Nephron (organoid): ENCODE results near the gene ANKRD24.

Source experiments
- H3K27ac Mint-ChIP-seq, 3 experiments: 2 replicates each; pipeline ENCODE4 v1.8.0; 2020; ENCODE audit warnings: mixed read lengths in 3 of 3, mild to moderate bottlenecking in 2 of 3, moderate library complexity in 1 of 3
- H3K27me3 Mint-ChIP-seq: 2 replicates; pipeline ENCODE4 v1.8.0; 2021; ENCODE audit warnings: low read depth, mild to moderate bottlenecking, moderate library complexity, mixed read lengths
- H3K36me3 Mint-ChIP-seq: 2 replicates; pipeline ENCODE4 v1.8.0; 2020; ENCODE audit warnings: low read depth, mixed read lengths
- H3K4me1 Mint-ChIP-seq: 2 replicates; pipeline ENCODE4 v1.8.0; 2020; ENCODE audit warnings: mixed read lengths
- H3K4me3 Mint-ChIP-seq, 3 experiments: 2 replicates each; pipeline ENCODE4 v1.8.0; 2020; ENCODE audit warnings: mild to moderate bottlenecking in 3 of 3, mixed read lengths in 3 of 3, moderate library complexity in 2 of 3
- H3K9me3 Mint-ChIP-seq: 2 replicates; pipeline ENCODE4 v1.8.0; 2020; ENCODE audit warnings: mixed read lengths
- TF ChIP-seq, protein P1 (sequence below), 3 experiments: fragments of 200-600 bp; sonication (generic); IDR thresholded peaks; one replicate each; pipeline ENCODE4 v1.5.0; 2021; ENCODE audit warnings: antibody characterized with exemption in 3 of 3; ENCODE audit not compliant: unreplicated experiment in 3 of 3

ANKRD24 gene

DNA sequence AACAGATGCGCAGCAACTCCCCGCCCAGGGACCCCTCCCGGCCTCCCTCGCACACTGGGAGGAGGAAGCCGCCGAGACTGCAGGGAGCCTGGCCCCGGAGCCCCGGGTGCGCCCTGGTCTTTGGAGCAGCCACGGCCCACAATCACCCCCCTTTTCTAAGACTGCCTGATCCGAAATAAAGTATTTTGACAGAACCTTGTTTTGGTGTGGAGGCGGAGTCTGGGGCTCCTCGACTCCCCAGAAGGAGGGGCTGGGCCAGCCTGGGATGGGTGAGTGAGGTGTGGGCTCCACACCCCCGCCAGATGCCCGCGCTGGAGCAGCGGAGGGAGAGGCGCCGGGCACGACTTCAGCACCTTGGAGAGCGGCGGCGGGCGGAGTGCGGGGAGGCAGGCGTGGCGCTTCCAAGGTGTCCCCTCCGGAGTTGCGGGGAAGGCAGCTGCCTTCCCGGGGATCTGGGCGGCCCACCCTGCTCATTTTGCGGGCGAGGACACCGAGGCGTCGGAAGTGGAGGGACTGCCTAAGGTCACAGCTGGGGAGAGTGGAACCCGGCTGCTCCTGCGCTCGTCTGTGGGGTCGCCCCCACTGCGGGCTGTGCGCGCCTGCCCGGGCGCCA, 9.5 kb upstream of the ANKRD24 start:
- Mint-ChIP-seq H3K27me3 (peaks cover 30% of the 10 kb centered on the region), H3K4me3 (no peak overlapping the region), H3K36me3 (peaks cover 3% of the 10 kb centered on the region), H3K9me3 (no peaks in the 10 kb centered on the region), H3K27ac (no peak overlapping the region), H3K4me1 (no peaks in the 10 kb centered on the region)
- TF ChIP-seq, protein P1, sequence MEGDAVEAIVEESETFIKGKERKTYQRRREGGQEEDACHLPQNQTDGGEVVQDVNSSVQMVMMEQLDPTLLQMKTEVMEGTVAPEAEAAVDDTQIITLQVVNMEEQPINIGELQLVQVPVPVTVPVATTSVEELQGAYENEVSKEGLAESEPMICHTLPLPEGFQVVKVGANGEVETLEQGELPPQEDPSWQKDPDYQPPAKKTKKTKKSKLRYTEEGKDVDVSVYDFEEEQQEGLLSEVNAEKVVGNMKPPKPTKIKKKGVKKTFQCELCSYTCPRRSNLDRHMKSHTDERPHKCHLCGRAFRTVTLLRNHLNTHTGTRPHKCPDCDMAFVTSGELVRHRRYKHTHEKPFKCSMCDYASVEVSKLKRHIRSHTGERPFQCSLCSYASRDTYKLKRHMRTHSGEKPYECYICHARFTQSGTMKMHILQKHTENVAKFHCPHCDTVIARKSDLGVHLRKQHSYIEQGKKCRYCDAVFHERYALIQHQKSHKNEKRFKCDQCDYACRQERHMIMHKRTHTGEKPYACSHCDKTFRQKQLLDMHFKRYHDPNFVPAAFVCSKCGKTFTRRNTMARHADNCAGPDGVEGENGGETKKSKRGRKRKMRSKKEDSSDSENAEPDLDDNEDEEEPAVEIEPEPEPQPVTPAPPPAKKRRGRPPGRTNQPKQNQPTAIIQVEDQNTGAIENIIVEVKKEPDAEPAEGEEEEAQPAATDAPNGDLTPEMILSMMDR (IDR thresholded peaks at IDR 0.05; ENCODE audit: unreplicated experiment in 3 of 3), result no peak

DNA sequence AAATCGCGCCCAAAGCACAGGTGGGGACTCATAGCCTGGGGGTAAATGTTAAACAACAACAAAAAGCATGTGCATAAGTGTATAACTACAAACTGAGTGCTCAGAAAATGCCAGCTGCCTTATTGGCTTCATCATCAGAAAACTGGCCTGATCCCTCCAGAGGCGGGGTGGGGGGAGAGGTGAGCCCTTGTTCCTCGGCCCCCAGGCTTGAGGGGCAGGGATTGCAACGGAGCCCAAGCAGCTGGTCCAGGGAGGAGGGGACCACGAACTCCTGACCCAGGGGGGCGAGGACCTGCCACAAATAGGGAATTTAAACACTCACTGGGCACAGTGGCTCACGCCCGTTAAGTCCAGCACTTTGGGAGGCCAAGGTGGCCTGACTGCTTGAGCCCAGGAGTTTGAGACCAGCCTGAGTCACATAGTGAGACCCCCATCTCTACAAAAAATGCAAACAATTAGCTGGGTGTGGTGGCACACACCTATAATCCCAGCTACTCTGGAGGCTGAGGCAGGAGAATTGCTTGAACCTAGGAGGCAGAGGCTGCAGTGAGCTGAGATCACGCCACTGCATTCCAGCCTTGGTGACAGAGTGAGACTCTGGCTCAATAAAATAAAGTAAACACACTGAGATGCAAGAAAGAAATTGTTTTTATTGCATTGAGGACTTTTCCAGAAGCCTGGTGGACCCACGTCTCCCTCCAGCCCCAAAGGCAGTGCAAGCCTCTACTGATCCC, 8.8 kb upstream of the ANKRD24 start:
- Mint-ChIP-seq H3K4me3 (no peak overlapping the region), H3K27ac (no peak overlapping the region), H3K9me3 (no peaks in the 10 kb centered on the region), H3K27me3 (peaks cover 23% of the 10 kb centered on the region), H3K36me3 (peaks cover 4% of the 10 kb centered on the region), H3K4me1 (no peaks in the 10 kb centered on the region)
- TF ChIP-seq, protein P1 (IDR thresholded peaks at IDR 0.05; ENCODE audit: unreplicated experiment in 3 of 3), result no peak

DNA sequence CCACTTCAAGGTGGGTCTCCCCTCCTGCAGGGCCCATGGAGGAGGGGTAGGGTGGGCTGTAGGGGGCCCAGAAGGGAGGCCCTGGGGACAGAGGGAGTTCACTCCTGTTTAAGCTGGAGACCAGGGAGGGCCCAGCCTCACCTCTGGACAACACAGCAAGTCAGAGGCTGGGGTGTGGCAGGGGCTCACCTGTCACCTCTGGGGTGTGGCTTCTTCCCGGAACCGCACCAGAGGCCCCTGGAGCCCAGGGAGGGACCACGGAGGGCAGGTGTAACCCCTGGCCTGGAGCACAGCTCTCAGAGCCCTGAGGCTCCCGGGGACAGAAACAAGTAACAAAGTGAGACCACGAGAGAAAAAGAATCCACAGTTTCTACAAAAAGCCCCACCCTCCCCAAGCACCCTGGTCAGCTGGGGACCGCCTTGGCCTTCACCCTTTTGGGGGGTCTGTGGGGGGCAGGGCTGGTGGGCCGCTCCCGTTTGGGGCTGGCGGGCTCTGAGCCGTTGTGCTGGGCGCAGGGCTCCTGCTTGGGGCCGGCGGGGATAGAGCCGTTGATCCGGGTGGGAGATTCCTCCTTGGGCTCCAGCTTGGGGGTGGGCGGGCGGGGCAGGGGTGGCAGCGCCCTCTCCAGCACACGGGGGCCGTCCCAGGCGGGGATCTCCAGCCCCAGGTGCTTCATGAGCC, 8.1 kb upstream of the ANKRD24 start:
- peaks cover 17% of the 10 kb centered on the region for H3K27me3 Mint-ChIP-seq
- peaks cover 11% of the 10 kb centered on the region for H3K36me3 Mint-ChIP-seq
- TF ChIP-seq, protein P1 (IDR thresholded peaks at IDR 0.05; ENCODE audit: unreplicated experiment in 3 of 3), result no peak
- no peak overlapping the region for H3K27ac Mint-ChIP-seq
- no peak overlapping the region for H3K4me3 Mint-ChIP-seq
- no peaks in the 10 kb centered on the region for H3K4me1 Mint-ChIP-seq
- H3K9me3 Mint-ChIP-seq, result no peaks in the 10 kb centered on the region

DNA sequence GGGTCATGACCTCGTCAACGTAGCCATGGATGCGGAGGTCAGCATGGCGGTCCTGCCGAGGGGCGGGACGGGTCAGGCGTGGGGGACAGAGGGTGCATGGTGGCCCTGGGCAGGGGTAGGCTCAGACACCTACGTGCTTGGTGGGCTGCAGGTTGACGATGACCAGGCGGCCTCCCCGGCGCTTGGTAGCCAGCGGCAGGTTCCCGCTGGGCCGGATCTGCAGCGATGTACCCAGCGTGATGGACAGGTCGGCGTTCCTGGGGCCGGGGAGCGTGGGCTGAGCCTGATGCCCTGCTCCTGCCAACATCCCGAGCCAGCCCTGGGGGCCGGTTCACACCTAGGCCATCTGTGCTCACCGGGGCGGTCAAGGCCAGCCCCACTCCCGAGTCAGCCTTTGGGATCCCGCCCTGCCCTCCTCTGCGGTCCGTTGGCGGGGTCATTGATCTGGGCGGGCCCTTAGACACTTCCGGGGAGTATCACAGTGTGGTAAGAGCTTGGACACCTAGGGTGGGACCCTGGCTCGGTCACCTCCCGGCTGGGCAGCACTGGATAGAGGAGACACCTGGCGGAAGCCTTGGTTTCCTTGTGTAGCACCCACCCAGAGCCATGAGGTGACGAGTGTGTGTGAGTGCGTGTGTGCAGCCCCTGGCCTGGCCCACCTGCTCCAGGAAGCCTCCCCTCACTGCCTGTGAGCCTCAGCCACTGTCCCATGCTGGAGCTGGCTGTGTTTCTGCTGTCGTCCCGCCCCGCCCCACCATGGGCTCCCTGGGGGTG, 7.4 kb upstream of the ANKRD24 start:
- Mint-ChIP-seq H3K4me3 (no peak overlapping the region), H3K27ac (no peak overlapping the region), H3K36me3 (peaks cover 19% of the 10 kb centered on the region), H3K4me1 (no peaks in the 10 kb centered on the region), H3K27me3 (peaks cover 14% of the 10 kb centered on the region), H3K9me3 (no peaks in the 10 kb centered on the region)
- TF ChIP-seq, protein P1 (IDR thresholded peaks at IDR 0.05; ENCODE audit: unreplicated experiment in 3 of 3), result no peak

DNA sequence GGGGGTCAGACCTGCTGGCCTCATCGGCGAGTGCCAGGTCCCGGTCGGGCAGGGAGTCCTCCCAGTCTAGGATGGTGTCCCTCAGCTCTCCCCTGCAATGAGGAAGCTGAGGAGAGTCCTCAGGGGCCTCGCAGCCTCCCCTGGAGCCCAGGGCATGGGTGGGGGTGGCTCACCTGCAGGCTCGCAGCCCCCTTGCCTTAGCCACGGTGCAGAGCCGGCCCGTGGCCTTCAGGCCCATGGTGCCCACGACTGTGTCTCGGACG, 6.9 kb upstream of the ANKRD24 start:
- Mint-ChIP-seq H3K4me1 (no peaks in the 10 kb centered on the region), H3K27me3 (peaks cover 12% of the 10 kb centered on the region), H3K4me3 (no peak overlapping the region), H3K36me3 (peaks cover 19% of the 10 kb centered on the region), H3K9me3 (no peaks in the 10 kb centered on the region), H3K27ac (no peak overlapping the region)
- TF ChIP-seq, protein P1 (IDR thresholded peaks at IDR 0.05; ENCODE audit: unreplicated experiment in 3 of 3), result no peak
